Heart right ventricle (tissue), 16 donors: ENCODE data around the gene BTBD9. TPM values are rescaled to one million over a fixed set of nuclear protein-coding genes. Genes with fewer than 3 reads are reported as not detected.

Experiments
- ATAC-seq, 8 donors: fragments of 200-7000 bp; cut with Tn5 transposase; one replicate each; pipeline ENCODE4 v1.9.1; 2020; ENCODE audit warnings: mild to moderate bottlenecking in 8 of 8, moderate library complexity in 8 of 8, moderate number of reproducible peaks in 1 of 8
- DNase-seq, 2 donors: peaks; one replicate each; pipeline ENCODE4 v3.0.0-alpha.2; 2020
- H3K27ac ChIP-seq, 10 donors: fragments of 200-600 bp; sonication (generic) in 2 of 10; one replicate each; pipeline versions ENCODE4 v1.5.0 to v1.8.0; 2020 to 2022; ENCODE audit warnings: mild to moderate bottlenecking in 3 of 10
- H3K27me3 ChIP-seq, 7 donors: fragments of 200-600 bp; one replicate each; pipeline ENCODE4 v1.8.0; 2021 to 2022; ENCODE audit warnings: mild to moderate bottlenecking in 2 of 7
- H3K36me3 ChIP-seq, 9 donors: fragments of 200-600 bp; sonication (generic) in 1 of 9; one replicate each; pipeline versions ENCODE4 v1.5.0 to v1.8.0; 2020 to 2022; ENCODE audit warnings: mild to moderate bottlenecking in 2 of 9
- H3K4me1 ChIP-seq, 9 donors: fragments of 200-600 bp; sonication (generic) in 1 of 9; one replicate each; pipeline versions ENCODE4 v1.5.0 to v1.8.0; 2020 to 2022; ENCODE audit warnings: mild to moderate bottlenecking in 4 of 9
- H3K4me3 ChIP-seq, 10 donors: fragments of 200-600 bp; sonication (generic) in 2 of 10; one replicate each; pipeline versions ENCODE4 v1.5.0 to v1.8.0; 2020 to 2022; ENCODE audit warnings: mild to moderate bottlenecking in 7 of 10, moderate library complexity in 2 of 10
- H3K9me3 ChIP-seq, 11 donors: fragments of 200-600 bp in 10 of 11; sonication (generic) in 2 of 11; one replicate each; pipeline versions ENCODE4 v1.5.0 to v1.8.0; 2013 to 2022; ENCODE audit warnings: mild to moderate bottlenecking in 2 of 11, control low read depth in 1 of 11, moderate library complexity in 1 of 11
- CTCF ChIP-seq, 9 donors: fragments of 200-600 bp; sonication (generic) in 2 of 9; IDR thresholded peaks; one replicate each; pipeline versions ENCODE4 v1.5.0 to v1.8.0; 2021 to 2022; ENCODE audit warnings: antibody characterized with exemption in 9 of 9, mild to moderate bottlenecking in 5 of 9, moderate library complexity in 1 of 9
- WGBS, 2 donors: extraction: QIAGEN DNeasy Blood & Tissue Kit; methylation state at CpG; one replicate each; pipeline ENCODE4 v1.1.7; 2013; ENCODE audit warnings: inconsistent platforms in 1 of 2; 5-methylcytosine and 5-hydroxymethylcytosine counted together
- intact Hi-C, 10 donors: fragments of 100-400 bp; cut with DNase I; formaldehyde crosslinking; loops; one replicate each; pipeline versions ENCODE4 v1.11.1 to v1.14.2; 2022
- polyA plus RNA-seq, 2 donors: library from polyadenylated mRNA; stranded (reverse); fragments of 200-250 nt; gene quantifications; one replicate each; pipeline ENCODE4 v1.2.3, GENCODE V29; 2013
- total RNA-seq, 10 donors: library from RNA; stranded (reverse); fragmentation: NEBNext Ultra II Directional in 3 of 10; extraction: Animal tissue kit (Norgen Biotek cat#: 25700) in 3 of 10; gene quantifications; one replicate each; pipeline versions ENCODE4 v1.2.1 to v1.2.4, GENCODE V29; 2021 to 2023
- donor health status: Arrhythmogenic right ventricular cardiomyopathy.
- donor health status: ischemic (EF 13 %, LVEDD 7.1; RV severe dilation, severe dysfunction).
- donor health status: healthy with polysubstance abuse.
- donor health status: DM: no; HTN: yes; CAD: no.
- donor health status: DM: no; HTN: no; CAD: no.
- donor health status: ischemic (EF 25% LVEDD 6.9; RV normal size, moderate dysfunction).
- donor health status: ischemic (EF 25% LVEDD 5.7; RV mildly dilated, moderate dysfunction).
- donor health status: healthy.
- donor health status: DM: yes; HTN: yes; CAD: no.
- donor health status: Ischemic cardiomyopathy.
- donor health status: ischemic (EF 35%, LVEDD 5.7; RV mildly dilated, moderate dysfunction).
- donor health status: nonischemic (EF 11% LVEDD 7.7; RV severe dilation, severe dysfunction).
- donor health status: DM: yes; HTN: yes; CAD: no.
- donor health status: PGD.
- donor health status: ischemic (EF 29% LVEDD 5.4; RV normal size, mild dysfunction).
- donor health status: nonischemic (EF 23%, LVEDD 6.1; RV moderate dilation, normal function).

Gene BTBD9
- total and polyA plus RNA-seq, 12 donors: 4.2 to 27.7 (median 18.3) TPM

GRCh38 chr6:38182426-38182825 is 457.3 kb downstream of the BTBD9 start:
- DNase-seq: no peak
- Histone ChIP-seq H3K27me3 (no peaks in the 10 kb centered on the region), H3K4me3 (no peak overlapping the region), H3K4me1 (peaks cover 0 to 3% (median 0%) of the 10 kb centered on the region in 9 donors), H3K9me3 (no peaks in the 10 kb centered on the region), H3K36me3 (peaks cover 0 to 5% (median 0%) of the 10 kb centered on the region in 9 donors), H3K27ac (no peak overlapping the region)
- no peak for TF ChIP-seq CTCF (IDR thresholded peaks at IDR 0.05)
- 94 to 97% methylated on average over 6 of the region's 6 CpGs for WGBS, 2 donors
- ATAC-seq: no peak
- intact Hi-C loops: no loop called here

- no peak for DNase-seq
These were observed 459.1 kb downstream of the BTBD9 start for GRCh38 chr6:38180586-38180985.

GRCh38 chr6:38179794-38180430 is 459.8 kb downstream of the BTBD9 start:
- ATAC-seq: no peak
- H3K4me1 ChIP-seq: peaks cover 0 to 7% (median 0%) of the 10 kb centered on the region in 9 donors
- peaks cover 0 to 3% (median 0%) of the 10 kb centered on the region in 9 donors for H3K36me3 ChIP-seq
- no peak overlapping the region for H3K27ac ChIP-seq
- no peak for TF ChIP-seq CTCF (IDR thresholded peaks at IDR 0.05)
- H3K4me3 ChIP-seq: no peak overlapping the region
- 92 to 93% methylated on average over 12 of the region's 12 CpGs for WGBS, 2 donors
- intact Hi-C loops: no loop called here
- H3K27me3 ChIP-seq: no peaks in the 10 kb centered on the region
- no peaks in the 10 kb centered on the region for H3K9me3 ChIP-seq
- DNase-seq: no peak

More at GRCh38 chr6:38180586-38180985, 459.1 kb downstream of the BTBD9 start:
- 84 to 86% methylated on average over 12 of the region's 12 CpGs for WGBS, 2 donors
- Histone ChIP-seq H3K27ac (no peak overlapping the region), H3K4me3 (no peak overlapping the region), H3K27me3 (no peaks in the 10 kb centered on the region), H3K4me1 (peaks cover 0 to 7% (median 0%) of the 10 kb centered on the region in 9 donors), H3K9me3 (no peaks in the 10 kb centered on the region), H3K36me3 (peaks cover 0 to 5% (median 0%) of the 10 kb centered on the region in 9 donors)
- ATAC-seq: no peak
- TF ChIP-seq CTCF (IDR thresholded peaks at IDR 0.05): no peak
- intact Hi-C loops: no loop called here

- no peaks in the 10 kb centered on the region for H3K27me3 ChIP-seq
- ATAC-seq (peak in 1 of 8 donors; percentile 8), DNase-seq (no peak)
- no peak for TF ChIP-seq CTCF (IDR thresholded peaks at IDR 0.05)
- 96 to 100% methylated on average over 7 of the region's 7 CpGs for WGBS, 2 donors
- intact Hi-C loops: no loop called here
- H3K4me3 ChIP-seq: no peak overlapping the region
- H3K27ac ChIP-seq: no peak overlapping the region
- peaks cover 0 to 7% (median 0%) of the 10 kb centered on the region in 9 donors for H3K36me3 ChIP-seq
- no peaks in the 10 kb centered on the region for H3K9me3 ChIP-seq
- peaks cover 0 to 7% (median 0%) of the 10 kb centered on the region in 9 donors for H3K4me1 ChIP-seq
These were observed 460.4 kb downstream of the BTBD9 start for GRCh38 chr6:38179300-38179699.
